Measurements from ENCODE around the gene CD79A. TPM values are rescaled to one million over a fixed set of nuclear protein-coding genes. Genes with fewer than 3 reads are reported as not detected.

The CD79A gene
- total RNA-seq, 1 experiment from 2014 or later, result 0.69 TPM

DNA sequence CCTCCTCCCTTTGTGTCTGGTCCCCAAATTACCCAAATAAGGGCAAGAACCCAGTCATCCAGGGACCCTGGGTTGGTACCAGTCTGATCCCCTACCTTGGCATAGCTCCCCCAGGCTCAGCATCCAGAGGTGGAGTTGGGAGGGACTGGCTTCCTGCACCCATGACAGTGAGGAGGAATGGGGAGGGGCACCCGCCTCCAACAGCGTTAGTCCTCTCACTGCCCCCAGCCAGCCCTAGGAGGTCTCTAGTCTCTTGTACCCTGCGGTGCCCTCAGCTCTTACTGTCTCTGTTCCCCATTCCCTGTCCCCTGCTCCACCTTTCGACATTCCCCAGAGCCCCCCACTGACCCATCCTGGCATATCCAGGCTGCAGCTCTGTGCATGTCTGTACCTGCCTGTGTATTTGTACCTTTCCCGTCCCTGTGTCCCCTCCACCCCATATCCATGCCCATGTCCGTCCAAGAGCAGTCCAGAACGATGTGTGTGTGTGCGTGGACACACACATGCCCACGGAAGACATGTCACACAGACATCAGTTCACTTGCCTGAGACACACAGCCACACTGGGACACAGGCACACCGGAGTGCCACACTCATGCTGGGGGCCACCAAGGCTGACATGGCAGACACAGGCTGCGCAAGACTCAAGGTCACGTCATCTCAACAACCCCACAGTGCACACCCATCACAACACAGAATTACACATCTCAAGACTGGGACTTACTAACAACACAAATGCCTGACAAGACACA is 33.3 kb downstream of the CD79A start:
- Histone ChIP-seq H3K9ac (ENCODE audit: low read length) (no peak overlapping the region), H3K9me2 (ENCODE audit: insufficient read depth) (no peaks in the 10 kb centered on the region), H3K4me2 (ENCODE audit: low read length) (no peak overlapping the region), H3K79me2 (ENCODE audit: insufficient read depth, low read length) (no peaks in the 10 kb centered on the region), H3K27me3 (ENCODE audit: insufficient read depth, low read length) (no peaks in the 10 kb centered on the region; the same call in 1 of the 2 replicates), H3K4me3 (replicated peaks in 1 of 2; ENCODE audit: low read depth in 1 of 2, low read length in 2 of 2) (no peak overlapping the region), H3K4me1 (ENCODE audit: control insufficient read depth in 1 of 2, insufficient read depth in 2 of 2, low read length in 2 of 2) (no peaks in the 10 kb centered on the region), H3K27ac (ENCODE audit: low read depth, low read length) (no peak overlapping the region), H3K36me3 (ENCODE audit: control insufficient read depth in 1 of 2, insufficient read depth in 2 of 2, low read length in 2 of 2) (peaks cover 4% of the 10 kb centered on the region in 2 experiments; a peak in 3 of 4 replicates), H2AFZ (ENCODE audit: low read depth, low read length, poor library complexity, severe bottlenecking) (no peak overlapping the region), H4K20me1 (ENCODE audit: insufficient read depth) (no peaks in the 10 kb centered on the region), H3K9me3 (ENCODE audit: control insufficient read depth in 1 of 2, insufficient read depth in 1 of 2, low read depth in 1 of 2, low read length in 2 of 2) (no peaks in the 10 kb centered on the region)
- BruUV-seq (replicated peaks), result no TSS peak
- no peak for TF ChIP-seq ELF1 (IDR thresholded peaks at IDR 0.05; ENCODE audit: borderline replicate concordance, low read depth)
- TF ChIP-seq CEBPB (IDR thresholded peaks at IDR 0.05; ENCODE audit: low read depth), result no peak
- TF ChIP-seq ATF3 (IDR thresholded peaks at IDR 0.05), result no peak
- TF ChIP-seq, protein P1, sequence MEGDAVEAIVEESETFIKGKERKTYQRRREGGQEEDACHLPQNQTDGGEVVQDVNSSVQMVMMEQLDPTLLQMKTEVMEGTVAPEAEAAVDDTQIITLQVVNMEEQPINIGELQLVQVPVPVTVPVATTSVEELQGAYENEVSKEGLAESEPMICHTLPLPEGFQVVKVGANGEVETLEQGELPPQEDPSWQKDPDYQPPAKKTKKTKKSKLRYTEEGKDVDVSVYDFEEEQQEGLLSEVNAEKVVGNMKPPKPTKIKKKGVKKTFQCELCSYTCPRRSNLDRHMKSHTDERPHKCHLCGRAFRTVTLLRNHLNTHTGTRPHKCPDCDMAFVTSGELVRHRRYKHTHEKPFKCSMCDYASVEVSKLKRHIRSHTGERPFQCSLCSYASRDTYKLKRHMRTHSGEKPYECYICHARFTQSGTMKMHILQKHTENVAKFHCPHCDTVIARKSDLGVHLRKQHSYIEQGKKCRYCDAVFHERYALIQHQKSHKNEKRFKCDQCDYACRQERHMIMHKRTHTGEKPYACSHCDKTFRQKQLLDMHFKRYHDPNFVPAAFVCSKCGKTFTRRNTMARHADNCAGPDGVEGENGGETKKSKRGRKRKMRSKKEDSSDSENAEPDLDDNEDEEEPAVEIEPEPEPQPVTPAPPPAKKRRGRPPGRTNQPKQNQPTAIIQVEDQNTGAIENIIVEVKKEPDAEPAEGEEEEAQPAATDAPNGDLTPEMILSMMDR (IDR thresholded peaks at IDR 0.05 in 2 of 3, conservative IDR thresholded peaks at IDR 0.05 in 1 of 3; ENCODE audit: borderline replicate concordance in 1 of 3, insufficient read depth in 1 of 3, low read depth in 2 of 3, low read length in 2 of 3), result no peak
- no peak for TF ChIP-seq ZNF274 (IDR thresholded peaks at IDR 0.05; ENCODE audit: low read depth, low read length)
- TF ChIP-seq ZFX (IDR thresholded peaks at IDR 0.05), result no peak
- TF ChIP-seq REST (IDR thresholded peaks at IDR 0.05; ENCODE audit: low read depth), result no peak
- no peak for TF ChIP-seq SP1 (IDR thresholded peaks at IDR 0.05; ENCODE audit: low read depth)
- ChIA-PET RAD21 (ENCODE audit: low non-redundant PET in 1 of 2, low total read pairs in 2 of 2, uncharacterized antibody in 2 of 2, unreplicated experiment in 2 of 2) (no interaction called here), CTCF (no interaction called here), POLR2A (no interaction called here)
- DNase-seq (ENCODE audit: low read depth, low spot score) (no peak), ATAC-seq (no peak; the same call in 1 of the 2 replicates)
- intact Hi-C loops (cut with micrococcal nuclease), result no loop called here

Data from HCT116 (cell line).